Type B pancreatic cell (in vitro differentiated cells): ENCODE data around the gene GNPAT. TPM values are rescaled to one million over a fixed set of nuclear protein-coding genes. Genes with fewer than 3 reads are reported as not detected.

Source experiments
- DNase-seq: peaks from one replicate; pipeline ENCODE4 v3.0.0; 2021; ENCODE audit warnings: mixed read lengths; ENCODE audit not compliant: unreplicated experiment; ENCODE audit errors: extremely low spot score
- H3K27ac Mint-ChIP-seq: 2 replicates; pipeline ENCODE4 v1.8.0; 2021; ENCODE audit warnings: mild to moderate bottlenecking, mixed read lengths
- H3K27me3 Mint-ChIP-seq: 2 replicates; pipeline ENCODE4 v1.8.0; 2021; ENCODE audit warnings: mixed read lengths
- H3K36me3 Mint-ChIP-seq: 2 replicates; pipeline ENCODE4 v1.8.0; 2021; ENCODE audit warnings: mixed read lengths
- H3K4me1 Mint-ChIP-seq: one replicate; pipeline ENCODE4 v1.8.0; 2021; ENCODE audit warnings: mixed read lengths; ENCODE audit not compliant: unreplicated experiment
- H3K4me3 Mint-ChIP-seq: 2 replicates; pipeline ENCODE4 v1.8.0; 2021; ENCODE audit warnings: mild to moderate bottlenecking, mixed read lengths
- H3K9me3 Mint-ChIP-seq: 2 replicates; pipeline ENCODE4 v1.8.0; 2021; ENCODE audit warnings: mixed read lengths
- total RNA-seq: library from RNA; stranded (reverse); gene quantifications from 2 replicates; pipeline ENCODE4 v1.2.1, GENCODE V29; 2021; ENCODE audit warnings: low replicate concordance
- TF ChIP-seq, protein P1 (sequence below): fragments of 200-600 bp; sonication (generic); conservative IDR thresholded peaks from 2 replicates; pipeline ENCODE4 v1.5.0; 2021; ENCODE audit warnings: antibody characterized with exemption, mild to moderate bottlenecking

The GNPAT gene
- total RNA-seq, 1 donor from 2014 or later = 54.3 TPM

- Mint-ChIP-seq H3K27me3 (no peaks in the 10 kb centered on the region), H3K27ac (no peak overlapping the region), H3K9me3 (no peaks in the 10 kb centered on the region), H3K4me1 (peaks cover 53% of the 10 kb centered on the region), H3K36me3 (peaks cover 21% of the 10 kb centered on the region), H3K4me3 (peak overlapping the region; percentile 47)
- DNase-seq = no peak
- TF ChIP-seq, protein P1, sequence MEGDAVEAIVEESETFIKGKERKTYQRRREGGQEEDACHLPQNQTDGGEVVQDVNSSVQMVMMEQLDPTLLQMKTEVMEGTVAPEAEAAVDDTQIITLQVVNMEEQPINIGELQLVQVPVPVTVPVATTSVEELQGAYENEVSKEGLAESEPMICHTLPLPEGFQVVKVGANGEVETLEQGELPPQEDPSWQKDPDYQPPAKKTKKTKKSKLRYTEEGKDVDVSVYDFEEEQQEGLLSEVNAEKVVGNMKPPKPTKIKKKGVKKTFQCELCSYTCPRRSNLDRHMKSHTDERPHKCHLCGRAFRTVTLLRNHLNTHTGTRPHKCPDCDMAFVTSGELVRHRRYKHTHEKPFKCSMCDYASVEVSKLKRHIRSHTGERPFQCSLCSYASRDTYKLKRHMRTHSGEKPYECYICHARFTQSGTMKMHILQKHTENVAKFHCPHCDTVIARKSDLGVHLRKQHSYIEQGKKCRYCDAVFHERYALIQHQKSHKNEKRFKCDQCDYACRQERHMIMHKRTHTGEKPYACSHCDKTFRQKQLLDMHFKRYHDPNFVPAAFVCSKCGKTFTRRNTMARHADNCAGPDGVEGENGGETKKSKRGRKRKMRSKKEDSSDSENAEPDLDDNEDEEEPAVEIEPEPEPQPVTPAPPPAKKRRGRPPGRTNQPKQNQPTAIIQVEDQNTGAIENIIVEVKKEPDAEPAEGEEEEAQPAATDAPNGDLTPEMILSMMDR = no peak
Observed at GRCh38 chr1:231238298-231238697, 2.7 kb upstream of the GNPAT start.

GRCh38 chr1:231240531-231240882, 505 bp upstream of the GNPAT start:
- TF ChIP-seq, protein P1 = no peak
- Mint-ChIP-seq H3K4me3 (peak overlapping the region; percentile 95), H3K27ac (peak overlapping the region; percentile 90), H3K4me1 (peaks cover 47% of the 10 kb centered on the region), H3K9me3 (no peaks in the 10 kb centered on the region), H3K36me3 (peaks cover 16% of the 10 kb centered on the region), H3K27me3 (no peaks in the 10 kb centered on the region)
- DNase-seq = no peak

DNA sequence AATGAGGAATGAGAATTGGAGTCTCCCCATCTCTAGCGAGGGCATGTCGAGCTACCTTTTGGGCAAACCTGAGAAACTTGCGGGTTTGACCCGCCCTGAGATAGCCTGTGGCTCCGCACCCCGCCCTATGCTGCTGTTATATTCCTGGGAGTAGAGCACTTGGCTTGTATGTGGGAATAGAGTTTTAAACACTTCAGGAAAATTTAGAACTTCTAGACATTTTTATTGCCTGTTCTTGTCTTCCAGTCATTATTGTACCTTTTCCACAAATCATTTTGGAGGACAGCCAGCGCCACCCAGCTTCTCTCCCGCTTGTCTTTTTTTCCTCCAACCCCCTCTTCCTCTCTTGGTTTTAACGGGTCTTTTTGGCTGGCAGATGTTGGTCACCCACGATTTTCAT, 738 bp downstream of the GNPAT start:
- Mint-ChIP-seq H3K27ac (peak overlapping the region; percentile 90), H3K27me3 (no peaks in the 10 kb centered on the region), H3K4me1 (peaks cover 42% of the 10 kb centered on the region), H3K9me3 (no peaks in the 10 kb centered on the region), H3K4me3 (peak overlapping the region; percentile 95), H3K36me3 (peaks cover 16% of the 10 kb centered on the region)
- TF ChIP-seq, protein P1 = no peak
- no peak for DNase-seq

DNA sequence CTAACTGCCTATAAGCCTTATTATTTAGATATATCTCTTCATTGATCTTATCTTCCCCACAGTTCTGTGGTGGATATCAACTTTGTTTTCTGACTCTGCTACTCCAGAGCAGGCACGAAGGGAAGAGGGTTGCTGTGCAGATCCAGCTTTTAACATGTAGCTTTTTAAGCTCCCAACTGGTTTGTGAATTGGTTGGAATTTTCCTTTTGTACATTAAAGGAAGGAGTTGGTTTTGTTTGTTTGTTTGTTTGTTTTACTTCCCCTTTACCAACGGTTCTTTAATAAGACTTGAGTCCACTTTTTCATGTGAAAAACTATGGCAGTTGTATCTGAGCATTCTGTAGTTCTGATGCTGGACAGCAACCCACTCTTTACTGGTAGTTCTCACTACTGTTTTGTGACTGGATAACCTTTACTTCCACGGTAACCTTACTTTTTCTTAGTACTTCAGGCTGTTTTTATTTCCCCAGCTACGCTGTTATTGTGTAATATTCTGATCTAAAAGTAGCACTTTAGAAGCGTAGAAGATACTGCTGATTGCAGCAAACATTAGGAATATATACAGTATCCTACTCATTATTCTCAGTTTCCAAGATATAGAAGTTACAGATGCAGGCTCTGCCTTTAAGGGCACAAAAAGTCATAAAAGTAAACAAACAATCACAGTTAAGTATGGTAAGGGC, 1.6 kb downstream of the GNPAT start:
- Mint-ChIP-seq H3K27me3 (no peaks in the 10 kb centered on the region), H3K27ac (peak overlapping the region; percentile 90), H3K4me3 (peak overlapping the region; percentile 95), H3K36me3 (peaks cover 14% of the 10 kb centered on the region), H3K9me3 (no peaks in the 10 kb centered on the region), H3K4me1 (peaks cover 34% of the 10 kb centered on the region)
- TF ChIP-seq, protein P1 = no peak
- no peak for DNase-seq

DNA sequence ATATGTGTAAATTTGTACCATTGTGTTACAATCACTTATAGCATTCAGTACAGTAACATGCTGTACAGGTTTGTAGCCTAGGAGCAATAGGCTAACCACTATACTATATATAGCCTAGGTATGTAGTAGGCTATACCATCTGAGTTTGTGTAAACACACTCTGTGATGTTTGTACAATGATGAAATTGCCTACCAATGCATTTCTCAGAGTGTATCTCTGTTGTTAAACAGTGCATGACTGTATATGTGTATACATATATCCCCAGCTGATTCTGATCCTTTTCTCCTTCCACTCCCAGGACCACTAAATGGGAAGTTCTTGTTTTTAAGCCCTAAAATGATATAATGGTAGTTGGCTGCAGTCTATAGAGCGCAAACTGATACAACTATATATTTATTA, 7.8 kb downstream of the GNPAT start:
- DNase-seq = no peak
- H3K27me3 Mint-ChIP-seq = no peaks in the 10 kb centered on the region
- peaks cover 31% of the 10 kb centered on the region for H3K36me3 Mint-ChIP-seq
- TF ChIP-seq, protein P1 = no peak
- H3K9me3 Mint-ChIP-seq = no peaks in the 10 kb centered on the region
- no peak overlapping the region for H3K27ac Mint-ChIP-seq
- H3K4me1 Mint-ChIP-seq = no peaks in the 10 kb centered on the region
- H3K4me3 Mint-ChIP-seq = no peak overlapping the region

GRCh38 chr1:231252336-231252735, 11.3 kb downstream of the GNPAT start:
- Mint-ChIP-seq H3K27me3 (no peaks in the 10 kb centered on the region), H3K4me1 (no peaks in the 10 kb centered on the region), H3K4me3 (no peak overlapping the region), H3K27ac (peak overlapping the region; percentile 41), H3K9me3 (no peaks in the 10 kb centered on the region), H3K36me3 (peaks cover 52% of the 10 kb centered on the region)
- DNase-seq = no peak
- TF ChIP-seq, protein P1 = no peak
